MM.1S (cell line): ENCODE measurements around the gene GSS.
"Not testable (repeated sequence)": the region's sequence is repeated elsewhere in the genome, so short reads cannot be mapped to it uniquely, and the experiment has no call there.

ENCODE experiments used
- DNase-seq: peaks from one replicate; pipeline ENCODE4 v3.0.0-alpha.2; 2015
- H2AFZ ChIP-seq: fragments of 300-600 bp; sonication (generic); 2 replicates; pipeline ENCODE4 v1.6.0; 2016; ENCODE audit warnings: antibody characterized with exemption, low read length
- H3F3A ChIP-seq: fragments of 300-600 bp; sonication (generic); 2 replicates; pipeline ENCODE4 v1.6.1; 2016; ENCODE audit warnings: mild to moderate bottlenecking, antibody characterized with exemption, low read length, moderate library complexity, mixed read lengths; ENCODE audit not compliant: insufficient read depth
- H3K27ac ChIP-seq: fragments of 300-600 bp; sonication (generic); 2 replicates; pipeline ENCODE4 v1.5.1; 2016; ENCODE audit warnings: mild to moderate bottlenecking, low read length
- H3K27me3 ChIP-seq: fragments of 300-600 bp; sonication (generic); replicated peaks from 2 replicates; pipeline ENCODE4 v1.6.0; 2016; ENCODE audit warnings: low read length; ENCODE audit not compliant: insufficient read depth
- H3K36me3 ChIP-seq: fragments of 300-600 bp; sonication (generic); replicated peaks from 2 replicates; pipeline ENCODE4 v1.6.1; 2016; ENCODE audit warnings: mild to moderate bottlenecking, low read length, mixed read lengths; ENCODE audit not compliant: insufficient read depth
- H3K4me1 ChIP-seq: fragments of 300-600 bp; sonication (generic); 2 replicates; pipeline ENCODE4 v1.6.1; 2016; ENCODE audit warnings: low read length, mixed read lengths
- H3K4me2 ChIP-seq: fragments of 300-600 bp; sonication (generic); 2 replicates; pipeline ENCODE4 v1.6.0; 2016; ENCODE audit warnings: low read depth, low read length
- H3K4me3 ChIP-seq: fragments of 300-600 bp; sonication (generic); 2 replicates; pipeline ENCODE4 v1.5.1; 2016; ENCODE audit warnings: low read length, mixed read lengths
- H3K79me2 ChIP-seq: fragments of 300-600 bp; sonication (generic); 2 replicates; pipeline ENCODE4 v1.6.1; 2016; ENCODE audit warnings: mixed run types, low read length, mixed read lengths
- H3K9ac ChIP-seq: fragments of 300-600 bp; sonication (generic); 2 replicates; pipeline ENCODE4 v1.6.1; 2016; ENCODE audit warnings: low read length, mixed read lengths
- H3K9me2 ChIP-seq: fragments of 300-600 bp; sonication (generic); replicated peaks from 2 replicates; pipeline ENCODE4 v1.6.1; 2016; ENCODE audit warnings: mild to moderate bottlenecking, low read length, mixed read lengths; ENCODE audit not compliant: insufficient read depth
- H3K9me3 ChIP-seq: fragments of 300-600 bp; sonication (generic); replicated peaks from 2 replicates; pipeline ENCODE4 v1.6.1; 2016; ENCODE audit warnings: mild to moderate bottlenecking, low read length, mixed read lengths; ENCODE audit not compliant: insufficient read depth
- H4K20me1 ChIP-seq: fragments of 300-600 bp; sonication (generic); 2 replicates; pipeline ENCODE4 v1.6.1; 2016; ENCODE audit warnings: mild to moderate bottlenecking, low read length, moderate library complexity, mixed read lengths; ENCODE audit not compliant: insufficient read depth
- EZH2 ChIP-seq: fragments of 300-600 bp; sonication (generic); optimal IDR thresholded peaks from 2 replicates; pipeline ENCODE3; 2017; ENCODE audit warnings: low read depth, mild to moderate bottlenecking, antibody characterized with exemption, low read length, mixed read lengths
- EZH2phosphoT487 ChIP-seq: fragments of 300-600 bp; sonication (generic); IDR thresholded peaks from 2 replicates; pipeline ENCODE4 v1.6.1; 2018; ENCODE audit warnings: antibody characterized with exemption, low read length
- TF ChIP-seq, protein P1 (sequence below): fragments of 300-600 bp; sonication (generic); IDR thresholded peaks from 2 replicates; pipeline ENCODE4 v1.5.1; 2016; ENCODE audit warnings: antibody characterized with exemption, low read length, mixed read lengths

GSS gene

DNA sequence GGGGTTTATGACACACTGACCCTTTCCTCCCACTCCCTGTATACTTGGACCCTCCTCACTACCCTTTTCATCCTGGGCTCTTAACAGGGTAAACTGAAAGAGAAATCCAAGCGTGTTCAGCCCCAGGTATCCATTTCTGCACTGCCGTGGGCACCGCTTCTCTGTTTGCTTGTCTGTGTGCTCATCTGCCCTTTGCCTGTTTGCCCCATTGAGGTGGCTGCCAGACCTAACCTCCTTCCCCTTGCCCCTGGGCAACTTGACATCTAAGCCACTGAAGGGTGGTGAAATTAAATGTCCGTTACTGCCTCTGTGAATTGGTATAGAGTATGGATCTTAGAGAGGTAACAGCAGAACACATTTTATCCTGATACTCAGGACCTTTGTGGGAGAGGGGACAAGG, 40.5 kb downstream of the GSS start:
- Histone ChIP-seq H3K9me2 (no peaks in the 10 kb centered on the region), H2AFZ (no peak overlapping the region), H3K4me3 (no peak overlapping the region), H3K27ac (no peak overlapping the region), H4K20me1 (no peaks in the 10 kb centered on the region), H3K36me3 (no peaks in the 10 kb centered on the region), H3F3A (no peaks in the 10 kb centered on the region), H3K4me2 (no peak overlapping the region), H3K9ac (no peak overlapping the region), H3K79me2 (no peaks in the 10 kb centered on the region), H3K4me1 (no peaks in the 10 kb centered on the region), H3K27me3 (no peaks in the 10 kb centered on the region), H3K9me3 (no peaks in the 10 kb centered on the region)
- DNase-seq, result no peak
- TF ChIP-seq EZH2phosphoT487 (no peak), EZH2 (no peak)
- TF ChIP-seq, protein P1, sequence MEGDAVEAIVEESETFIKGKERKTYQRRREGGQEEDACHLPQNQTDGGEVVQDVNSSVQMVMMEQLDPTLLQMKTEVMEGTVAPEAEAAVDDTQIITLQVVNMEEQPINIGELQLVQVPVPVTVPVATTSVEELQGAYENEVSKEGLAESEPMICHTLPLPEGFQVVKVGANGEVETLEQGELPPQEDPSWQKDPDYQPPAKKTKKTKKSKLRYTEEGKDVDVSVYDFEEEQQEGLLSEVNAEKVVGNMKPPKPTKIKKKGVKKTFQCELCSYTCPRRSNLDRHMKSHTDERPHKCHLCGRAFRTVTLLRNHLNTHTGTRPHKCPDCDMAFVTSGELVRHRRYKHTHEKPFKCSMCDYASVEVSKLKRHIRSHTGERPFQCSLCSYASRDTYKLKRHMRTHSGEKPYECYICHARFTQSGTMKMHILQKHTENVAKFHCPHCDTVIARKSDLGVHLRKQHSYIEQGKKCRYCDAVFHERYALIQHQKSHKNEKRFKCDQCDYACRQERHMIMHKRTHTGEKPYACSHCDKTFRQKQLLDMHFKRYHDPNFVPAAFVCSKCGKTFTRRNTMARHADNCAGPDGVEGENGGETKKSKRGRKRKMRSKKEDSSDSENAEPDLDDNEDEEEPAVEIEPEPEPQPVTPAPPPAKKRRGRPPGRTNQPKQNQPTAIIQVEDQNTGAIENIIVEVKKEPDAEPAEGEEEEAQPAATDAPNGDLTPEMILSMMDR, result no peak

DNA sequence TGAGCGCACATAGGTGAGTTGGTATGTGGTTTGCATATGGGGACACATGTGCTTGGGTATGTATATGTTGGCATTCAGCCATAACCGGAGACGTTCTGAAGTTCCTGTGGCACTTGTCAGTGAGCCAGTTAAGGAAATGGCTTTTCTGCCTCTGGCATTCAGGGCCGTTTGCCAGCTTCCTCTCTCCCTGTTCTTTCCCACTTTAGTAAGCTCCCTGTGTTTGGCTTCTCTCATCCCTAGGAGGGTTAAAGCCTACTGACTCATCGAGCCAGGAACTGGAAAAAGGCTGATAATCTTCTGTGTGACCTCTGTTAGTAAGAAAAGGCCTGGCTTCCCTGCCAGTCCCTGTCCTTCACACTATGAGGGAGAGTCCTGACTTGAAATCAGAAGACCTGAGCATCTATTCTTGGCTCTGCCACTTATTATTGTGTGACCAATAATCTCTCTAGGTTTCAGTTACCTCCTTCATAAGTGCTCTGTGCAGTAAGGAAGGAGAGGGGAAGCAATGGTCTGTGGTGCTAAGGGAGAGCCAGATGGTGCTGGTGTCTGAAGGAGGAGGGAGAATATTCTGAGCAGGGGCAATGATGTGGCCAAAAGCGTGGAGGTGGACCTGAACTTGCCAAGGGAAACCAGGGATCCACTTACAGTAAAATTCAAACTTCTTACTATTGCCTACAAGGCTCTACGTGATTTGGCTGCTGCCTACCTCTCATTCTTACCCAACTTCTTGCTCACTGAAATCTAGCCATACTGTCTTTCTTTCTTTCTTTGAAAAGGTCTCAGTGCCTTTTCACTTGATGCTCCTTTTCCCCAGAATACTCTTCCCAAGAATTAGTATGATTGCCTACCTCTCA, 47.8 kb downstream of the GSS start:
- Histone ChIP-seq H4K20me1 (no peaks in the 10 kb centered on the region), H3K4me3 (no peak overlapping the region), H3K36me3 (no peaks in the 10 kb centered on the region), H3K79me2 (no peaks in the 10 kb centered on the region), H3K4me1 (peaks cover 9% of the 10 kb centered on the region), H3K9me2 (no peaks in the 10 kb centered on the region), H3K27me3 (no peaks in the 10 kb centered on the region), H3K9me3 (no peaks in the 10 kb centered on the region), H2AFZ (no peak overlapping the region), H3F3A (no peaks in the 10 kb centered on the region), H3K9ac (no peak overlapping the region), H3K27ac (no peak overlapping the region), H3K4me2 (no peak overlapping the region)
- TF ChIP-seq, protein P1, result no peak
- DNase-seq, result no peak

DNA sequence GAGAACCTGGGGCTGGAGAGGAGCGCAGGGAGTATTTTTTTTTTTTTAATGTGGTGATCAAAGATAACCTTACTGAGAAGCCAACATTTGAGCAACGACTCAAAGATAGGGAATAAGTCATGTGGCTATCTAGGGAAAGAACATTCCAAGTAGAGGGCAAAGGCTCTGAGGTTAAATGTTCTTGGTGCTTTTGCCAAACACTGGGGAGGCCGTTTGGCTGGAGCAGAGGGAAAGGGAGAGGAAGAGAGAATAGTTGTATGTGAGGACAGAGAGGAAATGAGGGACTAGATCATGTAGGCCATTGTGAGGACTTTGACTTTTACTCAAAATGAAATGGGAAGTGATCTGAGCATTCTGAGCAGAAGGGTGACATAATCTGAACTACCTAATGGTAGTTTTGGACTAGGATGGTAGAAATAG, 51.4 kb downstream of the GSS start:
- TF ChIP-seq EZH2phosphoT487, result no peak
- TF ChIP-seq, protein P1, result no peak
- no peak for TF ChIP-seq EZH2
- Histone ChIP-seq H3K4me1 (peaks cover 9% of the 10 kb centered on the region), H3K4me2 (no peak overlapping the region), H2AFZ (no peak overlapping the region), H3K9me3 (no peaks in the 10 kb centered on the region), H3K27me3 (no peaks in the 10 kb centered on the region), H3K36me3 (no peaks in the 10 kb centered on the region), H3K27ac (no peak overlapping the region), H3F3A (no peaks in the 10 kb centered on the region), H3K4me3 (no peak overlapping the region), H3K9me2 (no peaks in the 10 kb centered on the region), H3K9ac (no peak overlapping the region), H4K20me1 (no peaks in the 10 kb centered on the region), H3K79me2 (no peaks in the 10 kb centered on the region)
- no peak for DNase-seq

DNA sequence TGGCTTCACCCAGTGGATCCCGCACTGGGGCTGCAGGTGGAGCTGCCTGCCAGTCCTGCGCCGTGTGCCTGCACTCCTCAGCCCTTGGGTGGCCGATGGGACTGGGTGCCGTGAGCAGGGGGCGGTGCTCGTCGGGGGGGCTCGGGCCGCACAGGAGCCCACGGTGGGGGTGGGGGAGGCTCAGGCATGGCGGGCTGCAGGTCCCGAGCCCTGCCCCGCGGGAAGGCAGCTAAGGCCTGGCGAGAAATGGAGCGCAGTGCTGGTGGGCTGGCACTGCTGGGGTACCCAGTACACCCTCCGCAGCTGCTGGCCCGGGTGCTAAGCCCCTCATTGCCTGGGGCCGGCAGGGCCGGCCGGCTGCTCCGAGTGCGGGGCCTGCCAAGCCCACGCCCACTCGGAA, 56.9 kb downstream of the GSS start:
- not testable (repeated sequence) for H3K4me3 ChIP-seq, H4K20me1 ChIP-seq, H3F3A ChIP-seq, H3K27me3 ChIP-seq, DNase-seq, H3K79me2 ChIP-seq, H3K27ac ChIP-seq, H3K4me2 ChIP-seq, H3K36me3 ChIP-seq, H3K4me1 ChIP-seq, H3K9me2 ChIP-seq, H3K9ac ChIP-seq, H2AFZ ChIP-seq, H3K9me3 ChIP-seq

DNA sequence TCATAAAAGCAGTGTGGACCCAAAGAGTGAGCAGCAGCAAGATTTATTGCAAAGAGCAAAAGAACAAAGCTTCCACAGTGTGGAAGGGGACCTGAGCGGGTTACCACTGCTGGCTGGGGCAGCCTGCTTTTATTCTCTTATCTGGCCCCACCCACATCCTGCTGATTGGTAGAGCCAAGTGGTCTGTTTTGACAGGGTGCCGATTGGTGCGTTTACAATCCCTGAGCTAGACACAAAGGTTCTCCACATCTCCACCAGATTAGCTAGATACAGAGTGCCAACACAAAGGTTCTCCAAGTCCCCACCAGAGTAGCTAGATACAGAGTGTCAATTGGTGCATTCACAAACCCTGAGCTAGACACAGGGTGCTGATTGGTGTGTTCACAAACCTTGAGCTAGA, 57.5 kb downstream of the GSS start:
- H3K4me3 ChIP-seq, H3K9me3 ChIP-seq, DNase-seq, H3K4me1 ChIP-seq, H3F3A ChIP-seq, H4K20me1 ChIP-seq, H2AFZ ChIP-seq, H3K36me3 ChIP-seq, H3K9ac ChIP-seq, H3K9me2 ChIP-seq, H3K4me2 ChIP-seq, H3K79me2 ChIP-seq, H3K27me3 ChIP-seq, H3K27ac ChIP-seq: not testable (repeated sequence)
